MM.1S (cell line): Measurements from ENCODE around the gene MMUT.

ENCODE experiments used
- EZH2 ChIP-seq: fragments of 300-600 bp; sonication (generic); optimal IDR thresholded peaks from 2 replicates; pipeline ENCODE3; 2017; ENCODE audit warnings: low read depth, mild to moderate bottlenecking, antibody characterized with exemption, low read length, mixed read lengths
- EZH2phosphoT487 ChIP-seq: fragments of 300-600 bp; sonication (generic); IDR thresholded peaks from 2 replicates; pipeline ENCODE4 v1.6.1; 2018; ENCODE audit warnings: antibody characterized with exemption, low read length
- TF ChIP-seq, protein P1 (sequence below): fragments of 300-600 bp; sonication (generic); IDR thresholded peaks from 2 replicates; pipeline ENCODE4 v1.5.1; 2016; ENCODE audit warnings: antibody characterized with exemption, low read length, mixed read lengths

GRCh38 chr6:49453221-49453620, 9.8 kb downstream of the MMUT start:
- TF ChIP-seq, protein P1, sequence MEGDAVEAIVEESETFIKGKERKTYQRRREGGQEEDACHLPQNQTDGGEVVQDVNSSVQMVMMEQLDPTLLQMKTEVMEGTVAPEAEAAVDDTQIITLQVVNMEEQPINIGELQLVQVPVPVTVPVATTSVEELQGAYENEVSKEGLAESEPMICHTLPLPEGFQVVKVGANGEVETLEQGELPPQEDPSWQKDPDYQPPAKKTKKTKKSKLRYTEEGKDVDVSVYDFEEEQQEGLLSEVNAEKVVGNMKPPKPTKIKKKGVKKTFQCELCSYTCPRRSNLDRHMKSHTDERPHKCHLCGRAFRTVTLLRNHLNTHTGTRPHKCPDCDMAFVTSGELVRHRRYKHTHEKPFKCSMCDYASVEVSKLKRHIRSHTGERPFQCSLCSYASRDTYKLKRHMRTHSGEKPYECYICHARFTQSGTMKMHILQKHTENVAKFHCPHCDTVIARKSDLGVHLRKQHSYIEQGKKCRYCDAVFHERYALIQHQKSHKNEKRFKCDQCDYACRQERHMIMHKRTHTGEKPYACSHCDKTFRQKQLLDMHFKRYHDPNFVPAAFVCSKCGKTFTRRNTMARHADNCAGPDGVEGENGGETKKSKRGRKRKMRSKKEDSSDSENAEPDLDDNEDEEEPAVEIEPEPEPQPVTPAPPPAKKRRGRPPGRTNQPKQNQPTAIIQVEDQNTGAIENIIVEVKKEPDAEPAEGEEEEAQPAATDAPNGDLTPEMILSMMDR: no peak
- TF ChIP-seq EZH2 (no peak), EZH2phosphoT487 (no peak)
